HG03354 (cell line): Measurements from ENCODE around the gene CFDP1.
"Not testable (repeated sequence)": the region's sequence is repeated elsewhere in the genome, so short reads cannot be mapped to it uniquely, and the experiment has no call there.

Experiments used
- ATAC-seq: cut with Tn5 transposase; IDR thresholded peaks from one replicate; pipeline ENCODE4 v1.9.1; 2021; ENCODE audit warnings: mild to moderate bottlenecking; ENCODE audit not compliant: unreplicated experiment, poor library complexity, severe bottlenecking

Gene CFDP1

DNA sequence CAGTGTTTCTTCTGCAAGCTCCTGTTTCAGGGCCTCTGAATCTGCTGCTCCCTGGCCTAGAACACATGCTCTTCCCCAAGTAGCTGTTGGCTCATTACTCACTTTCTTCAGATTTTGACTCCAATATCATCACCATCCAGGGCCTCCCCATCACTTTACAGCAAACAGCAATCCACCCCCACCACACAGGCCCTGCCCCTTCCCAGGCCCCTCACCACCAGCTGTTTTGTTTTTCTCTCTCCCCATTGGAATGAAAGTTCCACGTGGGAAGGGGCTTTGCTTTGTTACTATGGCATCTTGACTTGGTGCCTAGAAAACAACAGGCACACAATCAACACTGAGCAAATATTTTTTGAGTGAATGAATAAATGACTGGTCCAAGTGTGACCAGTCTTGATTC, 27.1 kb upstream of the CFDP1 start:
- no peak for ATAC-seq

DNA sequence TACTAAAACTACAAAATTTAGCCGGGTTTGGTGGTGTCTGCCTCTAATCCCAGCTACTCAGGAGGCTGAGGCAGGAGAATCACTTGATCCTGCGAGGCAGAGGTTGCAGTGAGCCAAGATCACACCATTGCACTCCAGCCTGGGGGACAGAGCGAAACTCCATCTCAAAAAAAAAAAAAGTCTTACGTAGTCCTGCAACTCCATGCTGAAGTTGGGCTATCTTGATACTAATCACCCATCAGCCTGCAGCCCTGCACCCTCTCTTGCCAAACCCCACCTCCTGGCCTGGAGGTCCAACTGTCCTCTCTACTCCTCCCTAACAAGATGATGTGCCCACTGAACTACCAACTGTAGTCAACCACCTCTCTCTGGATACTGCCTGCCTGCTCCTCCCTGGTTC, 26.4 kb upstream of the CFDP1 start:
- ATAC-seq = no peak

DNA sequence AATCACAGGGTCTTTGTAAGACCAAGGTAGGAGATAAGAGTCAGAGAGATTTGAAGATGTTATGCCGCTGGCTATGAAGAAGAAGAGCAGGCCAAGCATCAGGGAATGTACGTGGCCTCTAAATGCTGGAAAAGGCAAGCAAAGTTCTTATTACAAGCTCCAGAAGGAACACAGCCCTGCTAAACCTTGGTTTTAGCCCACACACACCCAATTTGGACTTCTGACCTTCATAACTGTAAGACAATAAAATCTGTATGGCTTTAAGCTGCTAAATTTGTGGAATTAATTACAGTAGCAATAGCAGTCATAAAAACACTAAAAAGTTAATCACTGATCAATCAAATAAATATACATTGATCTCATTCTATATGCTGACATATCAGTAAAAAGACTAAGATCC, 25.1 kb upstream of the CFDP1 start:
- ATAC-seq = no peak

DNA sequence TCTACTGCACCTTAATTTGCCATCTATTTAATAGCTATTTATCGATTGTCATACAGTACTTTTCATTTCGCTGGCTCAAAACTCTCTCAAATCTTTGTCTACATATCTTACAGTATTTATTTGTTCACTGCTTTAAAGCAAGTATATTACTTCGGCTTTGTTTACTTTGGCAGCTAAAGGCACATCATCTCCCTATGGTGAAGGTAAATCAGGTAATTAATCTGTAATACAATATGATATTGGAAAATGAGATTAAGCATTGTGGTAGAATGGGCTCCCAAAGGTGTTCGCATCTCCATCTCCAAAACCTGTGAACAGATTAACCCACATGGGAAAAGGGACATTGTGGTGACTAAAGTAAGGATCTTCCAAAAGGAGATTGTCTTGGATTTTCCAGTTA, 24.7 kb upstream of the CFDP1 start:
- ATAC-seq = no peak

DNA sequence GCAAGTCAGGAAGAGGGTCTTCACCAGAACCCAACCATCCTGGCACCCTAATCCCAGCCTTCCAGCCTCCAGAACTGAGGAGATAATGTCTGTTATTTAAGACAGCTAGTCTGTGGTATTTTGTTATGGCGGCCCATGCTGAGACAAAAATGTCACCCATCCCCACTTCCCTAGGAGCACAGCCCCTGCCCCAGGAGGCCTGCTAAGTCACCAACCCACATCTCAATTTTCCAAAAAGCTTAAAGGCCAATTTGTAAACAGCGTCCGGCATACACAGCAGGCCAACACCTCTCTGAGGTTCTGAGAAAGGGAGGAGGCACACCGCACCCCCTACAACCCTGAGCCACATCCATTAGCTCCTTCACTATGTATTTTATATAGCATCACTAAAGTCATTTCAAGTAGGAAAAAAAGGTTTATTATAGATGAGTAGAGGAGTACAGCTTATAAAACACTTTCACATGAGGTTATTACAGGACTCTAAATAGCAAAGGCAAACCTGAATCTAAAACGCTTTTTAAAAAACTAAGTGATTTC, 24.2 kb upstream of the CFDP1 start:
- no peak for ATAC-seq

DNA sequence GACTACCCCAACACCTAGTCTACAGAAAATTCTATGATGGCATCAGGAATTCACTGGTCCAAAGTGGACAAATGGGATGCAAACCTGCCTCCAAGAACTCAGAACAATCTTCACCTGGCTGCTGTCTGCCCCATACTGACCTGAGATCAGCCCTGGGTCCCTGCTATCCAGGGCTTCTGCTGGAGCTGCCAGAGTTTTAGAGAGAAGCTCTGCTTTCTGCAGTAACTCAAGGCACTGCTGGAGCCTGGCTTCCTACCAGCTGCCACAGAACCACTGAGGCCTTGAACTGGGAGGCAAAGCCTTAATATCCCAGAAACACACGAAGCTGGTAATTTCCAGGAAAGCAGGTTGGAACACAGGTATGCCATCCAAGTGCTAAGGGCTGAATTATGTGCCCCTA, 23.7 kb upstream of the CFDP1 start:
- ATAC-seq = no peak

DNA sequence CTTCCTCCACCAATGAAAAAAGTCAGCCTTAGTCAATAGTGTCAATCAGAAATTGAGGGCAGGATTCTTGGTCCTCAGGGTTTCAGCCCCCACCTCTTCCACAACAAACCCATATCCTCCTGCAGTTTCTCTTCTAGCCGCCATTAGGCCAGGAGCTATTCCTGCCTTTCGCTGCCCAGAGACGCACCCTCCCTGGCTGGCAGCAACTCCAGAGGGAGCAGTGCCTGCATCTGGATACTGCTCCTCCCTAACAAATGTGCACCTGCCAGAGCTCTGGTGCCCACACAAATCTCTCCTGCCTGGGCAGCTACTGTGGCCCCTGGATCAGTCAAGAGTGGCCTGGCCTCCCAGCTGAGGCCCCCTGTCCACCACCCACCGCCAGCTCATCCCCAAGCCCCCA, 23.2 kb upstream of the CFDP1 start:
- not testable (repeated sequence) for ATAC-seq

DNA sequence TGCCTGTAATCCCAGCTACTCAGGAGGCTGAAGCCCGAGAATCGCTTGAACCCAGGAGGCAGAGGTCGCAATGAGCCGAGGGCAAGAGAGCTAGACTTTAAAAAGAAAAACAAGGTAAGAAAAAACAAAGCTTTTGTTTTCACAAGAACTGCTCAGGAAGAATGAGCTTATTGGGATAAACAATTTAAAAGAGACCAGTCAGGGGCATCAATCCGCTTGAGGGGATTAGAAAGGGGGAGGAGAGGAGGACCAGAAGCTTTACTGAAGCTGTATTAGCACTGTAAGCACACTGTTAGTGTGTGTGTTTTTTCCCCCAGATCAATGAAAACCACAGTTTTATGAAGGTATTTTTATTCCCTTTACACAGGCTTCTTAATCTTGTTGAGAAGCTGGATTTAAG, 22.4 kb upstream of the CFDP1 start:
- no peak for ATAC-seq

DNA sequence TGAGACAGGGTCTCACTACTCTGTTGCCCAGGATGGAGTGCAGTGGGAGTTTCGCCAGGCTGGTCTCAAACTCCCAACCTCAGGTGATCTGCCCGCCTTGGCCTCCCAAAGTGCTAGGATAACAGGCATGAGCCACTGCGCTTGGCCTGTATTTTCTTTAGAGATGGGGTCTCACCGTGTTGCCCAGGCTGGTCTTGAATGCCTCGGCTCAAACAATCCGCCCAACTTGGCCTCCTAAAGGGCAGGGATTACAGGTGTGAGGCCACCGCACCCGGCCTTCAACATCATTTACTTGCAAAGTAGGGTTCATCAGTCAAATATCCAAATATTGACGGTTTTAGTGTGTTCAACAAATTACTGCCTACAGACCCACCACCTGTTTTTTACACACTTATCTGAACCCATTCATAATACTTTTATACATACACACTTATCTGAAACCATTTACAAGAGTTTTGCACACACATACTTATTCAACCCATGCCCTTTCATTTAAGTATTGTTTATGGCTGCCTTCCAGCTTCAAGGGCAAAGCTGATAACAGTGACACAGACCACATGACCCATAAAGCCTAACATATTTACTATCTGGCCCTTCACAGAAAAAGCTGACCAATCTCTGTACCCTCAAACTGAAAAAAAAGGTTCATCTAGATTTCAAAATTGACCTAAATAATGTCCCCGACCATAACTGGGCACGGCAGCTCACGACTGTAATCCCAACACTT, 19.3 kb upstream of the CFDP1 start:
- ATAC-seq = no peak

DNA sequence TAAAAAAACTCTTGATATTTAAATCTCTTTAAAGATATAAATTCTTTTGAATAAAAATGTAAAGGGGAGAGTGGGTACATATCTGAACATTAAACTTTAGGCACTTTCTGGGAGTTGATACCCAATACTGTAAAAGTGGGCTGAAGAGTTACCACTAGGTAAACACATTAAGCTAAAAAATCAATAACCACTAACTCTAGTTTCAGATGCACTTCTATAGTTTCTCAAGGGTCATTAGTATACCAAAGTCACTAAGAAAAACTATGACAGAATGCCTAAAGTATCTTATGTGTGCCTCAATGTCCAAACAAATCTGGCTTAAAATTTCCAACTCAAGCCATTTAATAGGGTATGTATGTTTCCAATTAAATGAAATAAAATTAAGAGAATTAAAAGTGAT, 13.1 kb upstream of the CFDP1 start:
- ATAC-seq = peak; percentile 49

DNA sequence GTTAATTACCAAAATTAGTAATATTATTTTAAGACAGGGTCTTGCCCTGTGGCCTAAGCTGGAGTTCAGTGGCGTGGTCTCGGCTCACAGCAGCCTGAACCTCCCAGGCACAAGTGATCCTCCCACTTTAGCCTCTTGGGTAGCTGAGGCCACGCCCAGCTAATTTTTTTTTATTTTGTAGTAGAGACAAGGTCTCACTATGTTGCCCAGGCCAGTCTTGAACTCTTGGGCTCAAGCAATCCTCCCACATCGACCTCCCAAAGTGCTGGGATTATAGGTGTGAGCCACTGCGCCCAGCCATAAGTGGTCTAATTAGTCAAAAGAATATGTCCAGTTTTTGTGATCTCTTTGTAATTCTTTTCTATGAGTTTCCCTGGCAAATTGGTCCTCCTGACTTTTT, 12.0 kb upstream of the CFDP1 start:
- no peak for ATAC-seq

DNA sequence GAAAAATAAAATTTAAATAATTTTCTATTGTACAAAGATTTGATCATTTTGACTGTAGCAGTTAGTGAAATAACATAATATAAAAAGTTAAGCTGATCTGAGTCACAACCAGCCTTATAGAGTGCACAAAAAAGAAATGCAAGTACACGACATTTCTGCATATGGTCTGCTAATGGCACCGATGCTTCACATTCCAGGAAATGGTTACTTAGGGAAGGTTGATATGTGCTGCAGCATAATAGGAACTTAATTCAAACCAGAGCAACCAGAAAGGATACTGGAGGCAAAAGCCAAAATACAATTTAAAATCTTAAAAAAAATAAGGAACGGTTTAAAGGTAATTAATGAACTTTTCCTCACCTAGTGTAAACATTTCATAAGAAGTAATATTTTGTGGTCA, 10.0 kb upstream of the CFDP1 start:
- ATAC-seq = no peak

DNA sequence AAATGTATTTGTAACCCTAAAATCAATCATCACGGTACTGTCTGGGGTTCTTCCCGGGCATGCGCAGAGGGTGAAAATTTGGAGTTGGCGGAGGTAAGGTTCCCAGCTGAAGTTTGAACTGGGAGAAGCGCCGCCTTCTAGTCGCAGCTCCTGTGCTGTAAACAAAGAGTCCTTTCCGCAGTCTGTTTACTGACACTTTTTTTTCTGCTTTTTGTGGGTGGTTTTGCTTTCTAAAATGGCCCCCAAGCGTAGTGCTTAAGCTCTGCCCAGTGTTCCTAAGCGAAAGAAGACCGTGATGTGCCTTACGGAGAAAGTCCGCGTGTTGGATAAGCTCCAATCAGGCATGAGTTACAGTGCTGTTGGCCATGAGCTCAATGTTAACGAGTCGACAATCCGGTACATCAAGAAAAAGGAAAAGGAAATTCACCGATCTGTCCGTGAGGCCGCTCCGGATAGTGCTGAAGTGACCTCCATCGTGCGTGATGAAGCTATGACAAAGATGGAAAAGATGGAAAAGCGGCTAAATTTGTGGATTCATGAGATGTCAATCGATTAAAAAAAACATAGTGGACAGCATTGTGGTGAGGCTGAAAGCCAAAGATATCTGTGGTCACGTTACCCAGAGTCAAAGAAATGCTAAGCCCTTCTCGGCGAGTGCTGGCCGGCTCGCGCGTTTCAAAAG, 570 bp upstream of the CFDP1 start:
- ATAC-seq = peak; percentile 64

DNA sequence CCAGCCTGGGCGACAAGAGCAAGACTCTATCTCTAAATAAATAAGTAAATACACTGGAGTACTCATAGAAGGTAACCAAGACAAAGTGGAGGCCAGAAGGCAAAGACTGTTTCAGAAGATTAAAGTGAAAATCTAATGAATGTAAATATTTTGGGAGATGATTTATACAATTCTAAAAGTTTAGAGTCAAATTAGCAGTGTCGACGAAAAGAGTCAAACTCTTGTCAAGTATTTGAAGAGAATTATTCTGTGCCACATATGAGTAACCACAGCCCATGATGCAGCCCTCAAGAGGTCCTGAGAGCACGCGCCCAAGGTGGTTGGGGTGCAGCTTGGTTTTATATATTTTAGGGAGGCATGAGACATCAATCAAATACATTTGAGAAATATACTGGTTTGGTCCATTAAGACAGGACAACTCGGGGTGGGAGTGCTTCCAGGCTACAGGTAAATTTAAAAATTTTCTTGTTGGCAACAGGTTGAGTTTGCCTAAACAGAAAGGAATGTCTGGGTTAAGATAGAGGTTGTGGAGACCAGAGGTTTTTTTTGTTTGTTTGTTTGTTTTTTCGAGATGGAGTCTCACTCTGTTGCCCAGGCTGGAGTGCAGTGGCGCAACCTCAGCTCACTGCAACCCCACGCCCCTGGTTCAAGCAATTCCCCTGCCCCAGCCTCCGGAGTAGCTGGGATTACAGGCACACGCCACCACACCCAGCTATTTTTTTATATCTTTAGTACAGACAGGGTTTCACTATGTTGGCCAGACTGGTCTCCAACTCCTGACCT, 3.5 kb downstream of the CFDP1 start:
- ATAC-seq = no peak

DNA sequence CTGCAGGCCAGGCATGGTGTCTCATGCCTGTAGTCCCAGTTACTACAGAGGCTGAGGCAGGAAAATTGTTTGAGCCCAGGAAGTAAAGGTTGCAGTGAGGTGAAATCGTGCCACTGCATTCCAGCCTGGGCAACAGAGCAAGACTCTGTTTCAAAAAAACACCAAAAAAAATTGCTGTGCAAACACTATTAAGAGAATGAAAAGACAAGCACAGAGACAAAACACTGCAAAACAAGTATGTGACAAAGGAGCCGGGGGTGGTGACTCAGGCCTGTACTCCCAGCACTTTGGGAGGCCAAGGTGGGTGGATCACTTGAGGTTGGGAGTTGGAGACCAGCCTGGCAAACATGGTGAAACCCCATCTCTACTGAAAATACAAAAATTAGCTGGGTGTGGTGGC, 6.8 kb downstream of the CFDP1 start:
- not testable (repeated sequence) for ATAC-seq

DNA sequence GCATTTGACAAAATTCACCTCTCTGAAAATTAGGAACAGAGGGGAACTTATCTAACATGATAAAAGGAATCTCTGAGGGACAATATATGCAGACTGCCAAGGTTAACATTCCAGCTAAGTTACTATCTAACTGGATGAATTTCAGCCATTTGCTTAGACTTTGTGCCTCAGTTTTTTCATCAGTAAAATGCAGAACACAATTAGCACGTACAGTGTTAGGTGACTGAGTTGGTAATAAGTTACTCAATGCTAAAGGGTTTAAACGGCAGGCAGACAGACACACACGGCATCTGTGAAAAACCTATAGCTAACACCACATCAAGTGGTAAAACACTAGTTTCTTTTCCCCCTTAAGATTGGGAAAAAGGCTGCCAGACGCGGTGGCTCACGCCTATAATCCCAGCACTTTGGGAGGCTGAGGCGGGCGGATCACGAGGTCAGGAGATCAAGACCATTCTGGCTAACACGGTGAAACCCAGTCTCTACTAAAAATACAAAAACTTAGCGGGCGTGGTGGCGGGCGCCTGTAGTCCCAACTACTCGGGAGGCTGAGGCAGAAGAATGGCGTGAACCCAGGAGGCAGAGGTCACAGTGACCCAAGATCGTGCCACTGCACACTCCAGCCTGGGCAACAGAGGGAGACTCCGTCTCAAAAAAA, 9.1 kb downstream of the CFDP1 start:
- not testable (repeated sequence) for ATAC-seq

DNA sequence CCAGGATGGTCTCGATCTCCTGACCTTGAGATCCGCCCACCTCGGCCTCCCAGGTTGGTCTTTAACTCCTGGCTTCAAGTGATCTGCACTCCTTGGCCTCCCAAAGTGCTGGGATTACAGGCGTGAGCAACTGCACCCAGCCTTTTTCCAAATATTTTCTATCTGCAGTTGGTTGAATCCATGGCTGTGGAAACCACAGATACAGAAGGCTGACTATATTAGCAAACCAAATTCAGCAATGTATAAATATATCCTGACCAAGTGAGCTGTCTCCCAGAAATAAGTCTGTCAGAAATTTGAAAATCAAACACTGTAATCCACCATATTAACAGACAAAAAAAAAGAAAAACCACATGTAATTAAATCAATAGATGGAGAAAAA, 9.6 kb downstream of the CFDP1 start:
- no peak for ATAC-seq

DNA sequence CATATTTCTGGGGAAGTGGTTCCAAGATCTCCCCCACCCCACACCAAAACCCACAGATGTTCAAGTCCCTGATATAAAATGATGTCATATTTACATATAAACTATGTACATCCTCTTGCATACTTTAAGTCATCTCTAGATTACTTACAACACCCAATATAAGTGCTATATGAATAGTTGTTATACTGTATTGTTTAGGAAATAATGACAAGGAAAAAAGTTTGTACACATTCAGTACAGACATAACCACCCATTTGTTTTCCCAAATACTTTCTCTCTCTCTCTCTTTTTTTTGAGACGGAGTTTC, 11.5 kb downstream of the CFDP1 start:
- no peak for ATAC-seq

DNA sequence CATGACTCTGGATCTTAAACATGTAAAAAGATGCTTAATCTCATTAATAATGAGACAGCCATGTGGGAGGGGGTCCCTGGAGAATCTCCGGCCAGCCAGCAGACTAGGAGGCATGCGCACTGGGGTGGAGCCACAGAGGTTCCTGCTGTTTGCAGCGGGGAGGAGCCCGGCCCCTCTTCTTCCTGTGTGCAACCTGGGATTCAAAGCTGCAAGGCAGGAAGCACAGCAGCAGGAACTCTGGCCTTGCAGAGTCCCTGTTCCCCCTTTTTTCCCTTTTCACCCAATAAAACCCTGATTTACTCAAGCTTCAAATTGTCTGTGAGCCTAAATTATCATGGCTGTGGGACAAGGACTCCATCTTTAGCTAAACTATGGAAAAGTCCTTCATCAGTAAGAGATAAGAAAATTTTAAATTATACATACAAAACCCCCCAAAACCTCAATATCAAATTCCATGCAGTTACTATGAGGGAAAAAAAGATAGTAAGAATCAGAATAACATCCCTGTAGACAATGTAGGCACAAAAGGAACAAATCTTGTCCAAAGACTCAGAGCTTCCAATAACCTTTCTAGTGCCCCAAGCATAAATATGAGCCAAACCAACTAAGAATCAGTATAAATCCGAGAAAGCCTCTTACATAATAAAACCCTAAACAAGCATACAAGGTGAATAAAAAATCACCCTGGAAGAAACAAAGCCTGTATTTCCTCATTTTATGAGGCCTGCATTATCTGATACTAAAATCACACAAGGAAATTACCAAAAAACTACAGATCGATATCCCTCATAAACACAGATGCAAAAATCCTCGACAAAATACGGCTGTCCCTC, 12.1 kb downstream of the CFDP1 start:
- ATAC-seq = peak; percentile 82
